ENCODE measurements around the gene GALNT14. TPM values are rescaled to one million over a fixed set of nuclear protein-coding genes. Genes with fewer than 3 reads are reported as not detected.

The GALNT14 gene
- total RNA-seq, 1 experiment from 2014 or later: 2.7 TPM

- H2BK120ac ChIP-seq (ENCODE audit: low read depth, low read length, poor library complexity, severe bottlenecking): no peak overlapping the region
- no peak overlapping the region for H3K4ac ChIP-seq (ENCODE audit: low read depth, low read length)
- H2BK15ac ChIP-seq (ENCODE audit: low read depth, low read length): no peak overlapping the region
- no peaks in the 10 kb centered on the region for H3K79me2 ChIP-seq (ENCODE audit: insufficient read depth, low read length)
- Mint-ChIP-seq H3K9me3 (no peaks in the 10 kb centered on the region), H3K27me3 (ENCODE audit: low read depth) (peaks cover 13% of the 10 kb centered on the region), H3K36me3 (ENCODE audit: insufficient read depth in 1 of 3, low read depth in 3 of 3) (no peaks in the 10 kb centered on the region), H3K4me3 (no peak overlapping the region), H3K4me1 (no peaks in the 10 kb centered on the region), H3K27ac (no peak overlapping the region)
- no peak overlapping the region for H4K91ac ChIP-seq (ENCODE audit: insufficient read length, low read depth, low read length)
- no peak overlapping the region for H2AK5ac ChIP-seq (ENCODE audit: insufficient read length, low read length)
- no peak overlapping the region for H3K27ac ChIP-seq (ENCODE audit: insufficient read length, low read depth, low read length)
- no peaks in the 10 kb centered on the region for H4K20me1 ChIP-seq (ENCODE audit: control insufficient read depth, insufficient read depth, insufficient read length)
- H2AFZ ChIP-seq (ENCODE audit: low read length): no peak overlapping the region
- H3K79me1 ChIP-seq (ENCODE audit: insufficient read depth, low read depth, low read length, poor library complexity, severe bottlenecking): no peaks in the 10 kb centered on the region
- H2BK20ac ChIP-seq (ENCODE audit: low read depth, low read length, poor library complexity, severe bottlenecking): no peak overlapping the region
- H4K5ac ChIP-seq (ENCODE audit: insufficient read length, low read depth, low read length): no peak overlapping the region
- H3K9ac ChIP-seq (ENCODE audit: extremely low read depth, insufficient read length, low read length): no peak overlapping the region
- TF ChIP-seq CTCF (conservative IDR thresholded peaks at IDR 0.05): no peak
- H3T11ph ChIP-seq (ENCODE audit: low read length): no peak overlapping the region
- H2BK12ac ChIP-seq (ENCODE audit: insufficient read length, low read depth, low read length): no peak overlapping the region
- H3K23me2 ChIP-seq (ENCODE audit: insufficient read length, low read depth, low read length, poor library complexity, severe bottlenecking): no peaks in the 10 kb centered on the region
- H3K56ac ChIP-seq (ENCODE audit: insufficient read length, low read depth, low read length): no peak overlapping the region
- H4K8ac ChIP-seq (replicated peaks; ENCODE audit: insufficient read length, low read depth, low read length): no peak overlapping the region
- no peak overlapping the region for H3K23ac ChIP-seq (ENCODE audit: insufficient read length, low read depth, low read length)
- H3K9me3 ChIP-seq (ENCODE audit: control insufficient read depth, low read depth, low read length): no peaks in the 10 kb centered on the region
- H3K18ac ChIP-seq (ENCODE audit: insufficient read length, low read depth, low read length): no peak overlapping the region
- DNase-seq: no peak
- no peak overlapping the region for H2BK5ac ChIP-seq (ENCODE audit: insufficient read length, low read length)
- no peaks in the 10 kb centered on the region for H3K27me3 ChIP-seq (ENCODE audit: insufficient read depth, low read length)
- no peak overlapping the region for H3K4me2 ChIP-seq (ENCODE audit: insufficient read depth, insufficient read length, low read length)
- no CpG with 5 or more reads among the region's 1 CpG for WGBS (ENCODE audit: extremely low coverage, insufficient read length, low lambda C conversion rate)
- H3K4me1 ChIP-seq (ENCODE audit: insufficient read depth, low read length): no peaks in the 10 kb centered on the region
- no peak overlapping the region for H3K14ac ChIP-seq (ENCODE audit: insufficient read depth, low read length)
Measured at GRCh38 chr2:31166925-31167324, 28.7 kb upstream of the GALNT14 start.

Measured in H9 (cell line).